Effector CD4-positive, alpha-beta T cell (primary cell): ENCODE measurements around the gene NEU3.
"Not testable (repeated sequence)": the region's sequence is repeated elsewhere in the genome, so short reads cannot be mapped to it uniquely, and the experiment has no call there.

ENCODE experiments used
- DNase-seq: peaks from one replicate; pipeline ENCODE4 v3.0.0-alpha.2; 2020

The NEU3 gene

DNA sequence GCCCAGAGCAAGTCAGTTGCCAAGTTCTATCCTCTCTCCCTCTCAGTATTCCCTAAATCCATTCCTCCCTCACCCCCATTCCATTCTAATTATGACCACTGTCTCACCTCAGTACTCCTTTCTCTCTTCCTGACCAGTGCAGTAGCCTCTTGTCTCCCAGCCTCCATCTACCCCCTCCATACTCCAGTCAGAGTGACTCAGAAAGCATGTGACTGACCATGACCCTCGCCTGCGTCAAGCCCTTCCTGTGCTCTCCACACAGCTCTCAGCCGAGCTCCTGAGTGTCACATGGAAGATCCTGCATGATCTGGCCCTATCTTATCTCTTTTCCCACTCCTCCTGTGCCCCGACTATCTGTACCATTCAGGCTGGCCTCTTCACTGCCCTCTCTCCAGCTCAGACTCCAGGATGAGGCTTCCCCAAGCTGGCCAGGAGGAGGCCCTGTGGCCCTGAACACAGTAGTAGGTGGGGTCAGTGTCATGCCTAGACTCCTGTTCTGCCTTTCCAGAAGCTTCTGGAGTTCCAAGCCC, 42.6 kb downstream of the NEU3 start:
- DNase-seq, result no peak

GRCh38 chr11:75031771-75032549, 43.2 kb downstream of the NEU3 start:
- peak; percentile 41 for DNase-seq

- no peak for DNase-seq
Measured at GRCh38 chr11:75032550-75032935, 43.8 kb downstream of the NEU3 start.

DNA sequence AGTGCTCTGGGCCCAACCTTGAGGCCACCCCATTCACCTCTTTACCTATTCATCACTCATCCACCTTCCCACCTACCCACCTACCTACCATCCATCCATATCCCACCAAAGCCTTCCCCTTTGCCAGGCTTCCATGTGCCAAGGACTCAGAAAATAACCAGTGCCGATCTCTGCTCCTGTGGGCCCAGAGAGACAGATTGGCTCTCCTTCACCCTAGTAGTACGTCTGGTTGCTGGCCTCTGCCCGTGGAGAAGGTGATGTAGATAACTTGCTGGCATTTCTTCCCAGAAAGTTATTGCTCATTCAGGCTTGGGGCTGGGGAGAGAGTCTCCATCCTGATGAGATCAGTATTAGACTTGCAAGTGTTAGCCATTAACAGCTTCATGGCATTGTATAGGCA, 45.2 kb downstream of the NEU3 start:
- DNase-seq, result no peak

- no peak for DNase-seq
Measured at GRCh38 chr11:75035256-75035655, 46.5 kb downstream of the NEU3 start.

DNA sequence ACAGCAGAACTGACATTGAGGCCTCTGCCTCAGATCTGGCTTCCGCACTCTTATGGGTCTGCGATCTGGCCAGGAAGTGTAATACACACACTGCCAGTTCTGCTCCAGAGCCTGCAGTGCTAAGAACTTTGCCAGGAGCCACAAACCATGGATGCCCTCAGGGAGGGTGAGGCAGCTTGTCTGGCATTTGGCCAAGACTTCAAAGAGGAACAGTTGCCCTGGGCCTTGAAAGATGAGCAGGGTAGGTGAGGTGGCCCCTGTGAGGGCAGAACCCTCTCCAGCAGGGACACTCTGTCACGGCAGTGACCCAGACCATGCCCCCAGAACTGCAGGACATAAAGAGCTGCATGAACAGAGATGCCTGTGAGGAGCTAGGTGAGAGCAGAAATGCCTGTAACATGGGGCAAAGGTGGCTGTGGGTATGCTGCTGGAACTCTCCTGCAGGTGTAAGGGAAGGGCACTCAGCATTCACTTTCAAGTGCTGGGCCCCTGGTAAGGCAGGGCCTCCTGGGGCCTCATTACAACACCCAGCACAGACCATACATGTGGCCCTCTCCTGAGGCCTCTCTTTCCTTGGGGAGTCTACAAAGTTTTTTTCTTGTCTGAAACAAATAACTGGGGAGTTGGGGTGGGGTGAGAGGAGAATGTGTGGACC, 47.3 kb downstream of the NEU3 start:
- no peak for DNase-seq

GRCh38 chr11:75040167-75040770, 51.5 kb downstream of the NEU3 start:
- no peak for DNase-seq

- DNase-seq, result no peak
Measured at GRCh38 chr11:75041263-75041662, 52.5 kb downstream of the NEU3 start.

- not testable (repeated sequence) for DNase-seq
Measured at GRCh38 chr11:75041821-75042220, 53.1 kb downstream of the NEU3 start.

DNA sequence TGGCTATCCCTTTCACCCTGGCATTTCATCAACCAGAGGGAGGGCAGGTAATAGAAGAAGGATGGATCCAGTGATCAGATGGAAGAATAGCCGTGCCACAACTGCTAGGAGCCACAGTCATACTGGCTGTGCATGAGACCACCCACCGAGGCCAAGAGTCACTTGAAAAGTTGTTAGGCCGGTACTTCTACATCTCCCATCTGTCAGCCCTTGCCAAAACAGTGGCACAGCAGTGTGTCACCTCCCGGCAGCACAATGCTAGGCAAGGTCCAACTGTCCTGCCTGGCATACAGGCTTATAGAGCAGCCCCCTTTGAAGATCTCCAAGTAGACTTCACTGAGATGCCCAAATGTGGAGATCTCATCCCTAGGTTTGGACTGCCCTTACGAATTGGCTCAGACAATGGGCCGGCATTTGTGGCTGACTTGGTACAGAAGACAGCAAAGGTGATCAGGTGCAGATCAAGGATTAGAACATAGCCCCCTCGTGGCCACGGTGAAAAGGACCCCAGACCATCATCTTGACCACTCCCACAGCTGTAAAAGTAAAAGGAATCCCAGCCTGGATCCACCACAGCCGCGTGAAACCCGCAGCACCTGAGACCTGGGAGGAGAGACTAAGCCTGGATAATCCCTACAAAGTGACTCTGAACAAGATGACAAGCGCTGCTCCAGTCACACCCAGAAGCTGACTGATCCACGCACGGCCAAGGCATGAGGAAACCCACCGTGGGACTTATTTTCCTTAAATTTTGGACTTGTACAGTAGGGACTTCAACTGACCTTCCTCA, 55.8 kb downstream of the NEU3 start:
- not testable (repeated sequence) for DNase-seq

DNA sequence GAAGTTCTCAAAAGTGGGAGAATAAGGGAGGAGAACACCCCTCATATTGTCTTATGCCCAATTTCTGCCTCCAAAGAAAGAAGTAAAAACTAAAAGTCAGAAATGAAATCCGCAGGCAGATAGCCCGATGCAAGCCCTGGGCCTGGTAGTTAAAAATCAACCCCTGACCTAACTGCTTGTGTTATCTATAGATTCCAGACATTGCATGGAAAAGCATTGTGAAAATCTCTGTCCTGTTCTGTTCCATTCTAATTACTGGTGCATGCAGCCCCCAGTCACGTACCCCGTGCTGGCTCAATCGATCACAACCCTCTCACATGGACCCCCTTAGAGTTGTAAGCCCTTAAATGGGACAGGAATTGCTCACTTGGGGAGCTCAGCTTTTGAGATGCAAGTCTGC, 57.9 kb downstream of the NEU3 start:
- not testable (repeated sequence) for DNase-seq

DNA sequence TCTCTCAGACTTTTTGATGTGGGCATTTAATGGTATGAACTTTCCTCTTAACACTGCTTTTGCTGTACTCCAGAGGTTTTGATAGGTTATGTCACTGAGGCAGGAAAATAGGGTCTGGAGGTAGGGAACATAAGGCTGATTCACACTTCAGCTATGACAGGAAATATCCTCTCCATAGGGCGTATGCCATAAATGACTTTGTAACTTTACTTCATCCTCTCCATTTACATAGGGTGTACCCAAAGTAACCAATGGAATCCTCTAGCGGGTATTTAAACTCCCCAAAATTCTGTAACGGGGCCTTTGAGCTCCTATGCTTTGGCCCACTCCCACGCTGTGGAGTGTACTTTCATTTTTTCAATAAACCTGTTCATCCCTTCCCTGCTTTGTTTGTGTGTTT, 58.5 kb downstream of the NEU3 start:
- no peak for DNase-seq

DNA sequence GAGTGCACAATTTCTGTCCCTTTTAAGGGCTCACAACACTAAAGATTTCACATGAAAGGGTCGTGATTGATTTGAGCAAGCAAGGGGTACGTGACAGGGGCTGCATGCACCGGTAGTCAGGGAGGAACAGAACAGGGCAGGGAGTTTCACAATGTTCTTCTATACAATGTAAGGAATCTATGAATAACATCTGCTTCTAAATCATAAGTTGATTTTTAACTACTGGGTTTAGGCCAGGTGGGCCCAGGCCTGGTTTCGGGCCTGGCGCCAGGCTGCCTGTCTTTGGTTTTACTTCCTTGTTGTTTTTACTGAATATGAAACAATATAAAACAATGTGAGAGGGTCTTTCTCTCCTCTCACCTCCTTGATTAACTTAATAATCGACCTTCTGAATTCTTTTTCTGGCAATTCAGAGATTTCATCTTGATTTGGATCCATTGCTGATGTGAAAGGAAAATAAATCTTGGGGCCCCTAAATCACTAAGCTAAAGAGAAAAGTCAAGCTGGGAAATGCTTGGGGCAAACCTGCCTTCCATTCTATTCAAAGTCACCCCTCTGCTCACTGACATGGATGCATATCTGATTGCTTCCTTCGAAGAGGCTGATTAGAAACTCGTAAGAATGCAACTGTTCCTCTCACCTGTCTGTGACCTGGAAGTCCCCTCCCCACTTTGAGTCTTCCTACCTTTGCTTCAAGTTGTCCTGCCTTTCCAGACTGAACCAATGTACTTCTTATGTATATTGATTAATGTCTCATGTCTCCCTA, 61.0 kb downstream of the NEU3 start:
- not testable (repeated sequence) for DNase-seq

DNA sequence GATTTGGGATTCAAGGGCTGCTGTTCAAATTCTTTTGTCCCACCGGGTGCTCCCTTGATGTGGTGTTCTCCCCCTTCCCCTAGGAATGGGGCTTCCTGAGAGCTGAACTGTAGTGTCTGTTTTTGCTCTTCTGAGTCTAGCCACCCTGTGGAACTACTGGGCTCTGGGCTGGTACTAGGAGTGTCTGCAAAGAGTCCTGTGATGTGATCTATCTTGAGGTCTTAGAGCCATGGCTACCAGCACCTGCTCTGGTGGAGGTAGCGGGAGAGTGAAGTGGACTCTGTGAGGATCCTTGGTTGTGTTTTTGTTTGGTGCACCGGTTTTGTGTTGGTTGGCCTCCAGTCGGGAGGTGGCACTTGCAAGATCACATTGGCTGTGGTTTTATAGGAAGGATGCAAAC, 61.8 kb downstream of the NEU3 start:
- no peak for DNase-seq

GRCh38 chr11:75051043-75051442, 62.3 kb downstream of the NEU3 start:
- no peak for DNase-seq

DNA sequence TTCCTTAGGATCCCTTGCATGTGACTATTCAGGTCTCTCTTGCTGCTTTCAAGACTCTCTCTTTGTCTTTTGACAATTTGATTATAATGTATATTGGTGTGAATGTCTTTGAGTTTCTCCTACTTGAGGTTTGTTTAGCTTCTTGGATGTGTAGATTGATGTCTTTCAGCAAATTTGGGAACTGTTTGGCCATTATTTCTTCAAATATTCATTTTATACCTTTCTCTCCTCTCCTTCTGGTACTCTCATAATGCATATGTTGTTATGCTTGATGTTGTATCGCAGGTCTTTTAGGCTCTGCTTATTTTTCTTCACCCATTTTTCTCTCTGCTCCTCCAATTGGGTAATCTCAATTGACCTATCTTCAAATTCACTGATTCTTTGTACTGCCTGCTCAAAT, 63.7 kb downstream of the NEU3 start:
- no peak for DNase-seq

GRCh38 chr11:75055511-75055910, 66.8 kb downstream of the NEU3 start:
- no peak for DNase-seq

GRCh38 chr11:75056814-75057213, 68.1 kb downstream of the NEU3 start:
- DNase-seq, result no peak

DNA sequence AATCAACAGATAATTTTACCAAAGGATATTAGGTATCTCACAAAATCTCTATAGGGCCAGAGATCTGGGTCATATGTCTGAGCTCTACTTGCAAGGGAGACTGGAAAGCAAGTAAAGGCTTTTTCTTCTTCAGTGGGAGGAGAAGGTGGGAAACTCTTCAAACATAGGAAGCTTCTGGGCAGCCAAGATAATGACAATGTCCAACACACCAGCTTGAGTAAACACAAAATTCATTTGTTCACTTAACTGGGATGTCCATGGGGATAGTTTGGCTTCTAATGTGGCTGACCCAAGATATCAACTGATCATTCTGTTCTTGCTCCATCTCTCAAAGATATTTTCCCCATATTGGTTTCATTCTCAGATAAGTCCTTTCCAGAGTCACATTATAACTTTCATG, 70.6 kb downstream of the NEU3 start:
- no peak for DNase-seq

DNA sequence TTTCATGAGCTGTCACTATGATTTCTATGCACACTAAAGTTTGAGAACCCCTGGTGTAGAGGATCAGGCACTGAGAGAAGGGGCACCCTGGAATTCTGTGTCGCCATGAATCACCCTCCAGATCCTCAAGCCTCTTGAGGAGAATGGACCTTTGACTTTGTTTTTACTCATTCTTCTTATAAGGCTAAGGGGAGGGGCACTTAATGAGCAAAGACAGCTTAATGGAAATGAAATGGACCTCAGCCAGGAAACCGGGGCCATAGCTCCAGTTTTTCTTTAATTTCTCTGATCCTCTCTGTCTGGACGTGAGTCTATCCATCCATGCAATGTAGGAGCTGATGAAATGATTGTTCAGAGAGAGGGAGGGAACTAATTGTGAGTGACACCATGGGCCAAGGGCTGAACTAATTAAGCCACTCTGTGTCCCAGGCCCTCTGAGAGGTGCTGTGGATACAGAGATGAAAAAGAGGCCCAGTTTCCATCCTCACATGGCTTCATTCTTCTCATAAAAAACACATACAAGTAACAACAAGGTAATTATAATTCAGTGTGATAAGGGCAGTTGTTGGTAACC, 75.1 kb downstream of the NEU3 start:
- no peak for DNase-seq

DNA sequence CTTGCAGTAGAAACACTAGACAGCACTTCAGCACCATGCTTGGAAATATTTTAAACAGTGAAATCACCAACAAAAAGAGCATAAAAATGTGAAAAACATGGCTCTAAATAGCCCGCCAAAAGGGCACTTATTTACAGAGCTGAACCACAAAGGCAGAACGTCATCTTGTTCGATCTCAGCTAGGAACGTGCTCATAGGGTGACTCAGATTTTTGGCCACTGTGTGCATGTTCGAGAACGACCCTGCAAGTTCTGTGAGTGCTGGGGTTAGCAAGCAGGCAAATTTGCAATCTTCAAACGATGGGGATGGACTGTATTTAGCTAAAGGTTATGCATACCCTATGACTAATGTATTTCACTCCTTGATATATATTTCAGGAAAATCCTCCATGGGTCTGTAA, 77.3 kb downstream of the NEU3 start:
- DNase-seq, result no peak
